Measurements from ENCODE around the gene MYO1F.

DNA sequence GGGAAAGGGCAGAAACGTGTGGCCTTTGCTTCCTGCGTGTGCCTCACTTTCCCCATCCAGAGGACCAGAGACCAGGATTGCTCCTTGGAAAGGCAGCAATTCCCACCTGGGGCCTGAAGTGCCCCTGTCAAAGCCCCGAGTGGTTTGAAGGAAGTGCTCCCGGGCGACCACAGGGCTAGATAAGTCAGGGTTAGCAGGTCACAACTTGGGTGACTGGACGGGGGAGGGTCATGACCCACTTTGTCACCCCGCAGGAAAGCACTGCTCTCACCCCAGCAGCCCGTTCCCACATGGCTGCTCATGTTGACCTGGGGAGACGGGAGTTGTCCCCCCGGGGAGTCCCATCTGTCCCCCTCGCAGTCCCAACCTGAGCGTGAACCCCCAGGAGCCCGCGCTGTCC, 75.3 kb downstream of the MYO1F start:
- TF ChIP-seq, protein P1, sequence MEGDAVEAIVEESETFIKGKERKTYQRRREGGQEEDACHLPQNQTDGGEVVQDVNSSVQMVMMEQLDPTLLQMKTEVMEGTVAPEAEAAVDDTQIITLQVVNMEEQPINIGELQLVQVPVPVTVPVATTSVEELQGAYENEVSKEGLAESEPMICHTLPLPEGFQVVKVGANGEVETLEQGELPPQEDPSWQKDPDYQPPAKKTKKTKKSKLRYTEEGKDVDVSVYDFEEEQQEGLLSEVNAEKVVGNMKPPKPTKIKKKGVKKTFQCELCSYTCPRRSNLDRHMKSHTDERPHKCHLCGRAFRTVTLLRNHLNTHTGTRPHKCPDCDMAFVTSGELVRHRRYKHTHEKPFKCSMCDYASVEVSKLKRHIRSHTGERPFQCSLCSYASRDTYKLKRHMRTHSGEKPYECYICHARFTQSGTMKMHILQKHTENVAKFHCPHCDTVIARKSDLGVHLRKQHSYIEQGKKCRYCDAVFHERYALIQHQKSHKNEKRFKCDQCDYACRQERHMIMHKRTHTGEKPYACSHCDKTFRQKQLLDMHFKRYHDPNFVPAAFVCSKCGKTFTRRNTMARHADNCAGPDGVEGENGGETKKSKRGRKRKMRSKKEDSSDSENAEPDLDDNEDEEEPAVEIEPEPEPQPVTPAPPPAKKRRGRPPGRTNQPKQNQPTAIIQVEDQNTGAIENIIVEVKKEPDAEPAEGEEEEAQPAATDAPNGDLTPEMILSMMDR (IDR thresholded peaks at IDR 0.05): no peak
- TF ChIP-seq POLR2A (IDR thresholded peaks at IDR 0.05): no peak
